HG02610 (cell line): ENCODE data around the gene MEI1.
"Not testable (repeated sequence)": the region's sequence is repeated elsewhere in the genome, so short reads cannot be mapped to it uniquely, and the experiment has no call there.

Experiments
- ATAC-seq: cut with Tn5 transposase; IDR thresholded peaks from one replicate; pipeline ENCODE4 v1.9.1; 2021; ENCODE audit warnings: mild to moderate bottlenecking, moderate library complexity; ENCODE audit not compliant: unreplicated experiment

MEI1 gene, protein sequence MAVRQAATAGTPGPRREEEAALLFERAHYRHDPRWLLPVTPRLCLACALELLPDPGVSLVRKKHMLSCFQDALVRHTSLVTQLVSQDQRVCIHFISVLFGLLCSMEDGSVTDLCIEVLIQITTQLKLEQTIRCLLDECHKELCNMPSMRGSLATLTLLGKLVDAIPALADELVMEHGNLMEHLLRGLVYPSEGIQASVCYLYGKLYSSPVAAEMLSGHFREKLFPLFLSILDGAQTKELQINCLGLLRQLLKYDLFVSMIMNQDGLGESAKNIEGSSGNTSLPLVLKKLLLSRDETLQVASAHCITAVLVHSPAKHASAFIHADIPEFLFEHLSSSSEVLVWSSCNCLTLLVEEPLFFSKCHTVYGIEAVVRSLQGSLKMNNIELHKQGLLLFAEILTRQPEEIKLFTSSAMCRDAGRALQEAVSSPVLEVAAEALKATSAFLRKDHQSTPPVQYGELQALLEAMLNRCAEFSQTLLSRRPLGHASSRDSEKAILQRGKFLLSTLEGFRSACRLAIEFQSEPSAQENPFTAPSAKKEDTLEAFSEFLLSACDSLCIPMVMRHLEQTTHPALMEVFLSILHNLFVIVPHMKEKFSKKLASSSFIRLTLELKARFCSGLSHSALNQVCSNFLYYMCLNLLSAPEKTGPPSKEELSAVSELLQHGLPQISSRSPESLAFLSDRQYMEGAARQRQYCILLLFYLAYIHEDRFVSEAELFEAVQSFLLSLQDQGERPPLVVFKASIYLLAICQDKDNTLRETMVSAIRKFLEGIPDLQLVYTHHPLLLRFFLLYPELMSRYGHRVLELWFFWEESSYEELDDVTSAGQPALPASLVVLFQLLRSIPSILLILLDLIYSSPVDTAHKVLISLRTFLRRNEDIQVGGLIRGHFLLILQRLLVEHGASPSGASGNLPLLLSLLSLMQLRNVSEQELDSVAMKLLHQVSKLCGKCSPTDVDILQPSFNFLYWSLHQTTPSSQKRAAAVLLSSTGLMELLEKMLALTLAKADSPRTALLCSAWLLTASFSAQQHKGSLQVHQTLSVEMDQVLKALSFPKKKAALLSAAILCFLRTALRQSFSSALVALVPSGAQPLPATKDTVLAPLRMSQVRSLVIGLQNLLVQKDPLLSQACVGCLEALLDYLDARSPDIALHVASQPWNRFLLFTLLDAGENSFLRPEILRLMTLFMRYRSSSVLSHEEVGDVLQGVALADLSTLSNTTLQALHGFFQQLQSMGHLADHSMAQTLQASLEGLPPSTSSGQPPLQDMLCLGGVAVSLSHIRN

DNA sequence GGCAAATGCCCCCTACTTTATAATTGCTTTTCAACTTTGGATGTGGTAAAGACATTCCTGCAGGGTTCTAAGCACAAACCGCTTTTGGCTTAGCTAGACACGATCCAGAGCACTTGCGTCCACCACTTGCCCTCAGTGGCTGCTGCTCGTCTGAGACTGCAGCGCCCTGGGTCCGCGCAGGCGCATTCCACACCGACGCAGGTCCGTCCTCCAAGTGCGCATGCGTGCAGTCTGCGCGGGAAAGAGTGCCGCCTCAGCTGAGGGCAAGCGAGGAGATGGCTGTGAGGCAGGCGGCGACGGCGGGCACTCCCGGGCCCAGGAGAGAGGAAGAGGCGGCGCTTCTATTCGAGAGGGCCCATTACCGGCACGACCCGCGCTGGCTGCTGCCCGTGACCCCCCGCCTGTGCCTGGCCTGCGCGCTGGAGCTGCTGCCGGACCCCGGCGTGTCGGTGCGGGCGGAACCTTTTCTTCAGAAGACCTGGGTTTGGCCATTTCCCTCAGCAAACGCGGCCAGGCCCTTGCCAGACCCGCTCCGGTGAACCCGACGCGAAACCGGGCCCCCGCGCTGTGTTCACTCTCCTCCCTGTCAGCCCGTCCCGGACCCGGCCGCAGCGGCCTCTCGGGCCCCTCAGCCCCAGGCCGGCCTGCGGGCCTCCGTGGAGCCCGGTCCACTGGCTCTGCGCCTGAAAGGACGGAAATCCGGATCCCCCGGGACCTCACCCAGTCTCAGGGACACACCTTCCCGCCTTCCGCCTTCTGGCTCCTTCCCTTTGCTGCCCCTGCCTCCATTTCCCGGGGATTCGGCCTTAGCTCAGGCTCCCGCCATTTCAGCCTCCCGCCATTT, at the start of gene MEI1:
Gene MEI1 (plus strand): TSS at position 240 of the 844 bp plus-strand sequence. CDS start 36 bp downstream, at position 276.
- ATAC-seq = no peak

DNA sequence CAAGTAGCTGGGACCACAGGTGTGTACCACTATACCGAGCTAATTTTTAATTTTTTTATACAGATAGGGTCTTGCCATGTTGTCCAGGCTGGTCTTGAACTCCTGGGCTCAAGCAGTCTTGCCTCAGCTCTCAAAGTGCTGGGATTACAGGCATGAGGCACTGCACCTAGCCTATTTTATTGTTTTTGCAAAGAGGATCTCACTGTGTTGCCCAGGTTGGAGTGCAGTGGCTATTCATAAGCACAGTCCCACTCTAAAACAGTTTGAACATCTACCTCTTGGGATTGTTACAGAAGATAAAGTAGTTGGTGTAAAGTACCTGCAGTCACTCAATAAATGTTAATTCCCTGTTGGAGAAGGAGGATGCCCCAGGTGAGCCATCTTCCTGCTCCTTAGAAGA, 49.1 kb upstream of the MEI1 start:
- ATAC-seq = no peak

DNA sequence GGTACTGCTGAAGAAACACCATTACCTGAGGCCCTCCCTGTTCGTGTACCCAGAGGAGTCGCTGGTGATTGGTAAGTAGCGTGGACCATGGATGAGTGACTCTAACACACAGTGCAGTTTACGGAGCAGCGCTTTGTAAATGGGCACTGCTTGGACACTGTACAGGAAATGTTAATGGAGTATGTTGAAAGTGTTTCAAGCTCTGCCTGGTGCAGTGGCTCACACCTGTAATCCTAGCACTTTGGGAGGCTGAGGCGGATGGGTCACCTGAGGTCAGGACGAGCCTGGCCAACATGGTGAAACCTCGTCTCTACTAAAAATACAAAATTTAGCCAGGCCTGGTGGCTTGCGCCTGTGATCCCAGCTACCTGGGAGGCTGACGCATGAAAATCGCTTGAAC, 48.5 kb upstream of the MEI1 start:
- ATAC-seq = no peak

DNA sequence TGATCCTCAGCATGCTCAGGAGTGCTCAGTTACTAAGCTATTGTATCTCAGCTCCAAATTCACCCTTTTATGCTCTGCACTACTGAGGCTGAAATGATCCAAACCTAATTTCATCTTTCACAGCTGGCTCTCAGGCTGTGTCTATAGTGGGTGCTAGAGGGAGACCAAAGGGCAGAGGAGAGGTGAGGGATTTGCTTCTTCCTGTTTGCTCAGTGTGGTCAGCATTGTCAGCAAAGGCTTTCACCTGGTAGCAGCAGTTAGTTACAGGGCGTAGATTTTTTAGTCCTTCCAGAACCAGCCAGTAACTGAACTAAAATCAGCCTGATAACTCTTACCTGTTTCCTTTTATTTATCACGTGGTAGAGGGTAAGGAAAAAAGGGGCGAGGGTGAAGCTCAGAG, 45.0 kb upstream of the MEI1 start:
- ATAC-seq = no peak

DNA sequence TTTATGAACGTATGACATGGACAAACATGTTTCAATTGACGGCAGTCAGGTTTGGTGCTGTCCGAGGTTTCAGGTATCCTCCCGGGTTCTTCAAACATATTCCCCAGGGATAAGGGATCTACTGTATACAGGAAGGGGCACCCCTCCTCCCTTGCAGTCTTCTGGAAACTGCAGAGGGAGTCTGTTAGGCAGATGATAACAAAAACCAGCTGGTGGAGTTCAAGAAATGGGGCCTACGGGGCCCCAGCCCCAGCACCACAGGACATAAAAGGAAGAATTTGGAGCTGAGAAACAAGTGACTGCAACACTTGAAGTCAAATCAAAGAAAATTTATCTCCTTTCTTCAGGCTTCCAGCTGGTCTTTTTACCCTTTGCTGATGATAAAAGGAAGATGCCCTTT, 42.7 kb upstream of the MEI1 start:
- no peak for ATAC-seq

DNA sequence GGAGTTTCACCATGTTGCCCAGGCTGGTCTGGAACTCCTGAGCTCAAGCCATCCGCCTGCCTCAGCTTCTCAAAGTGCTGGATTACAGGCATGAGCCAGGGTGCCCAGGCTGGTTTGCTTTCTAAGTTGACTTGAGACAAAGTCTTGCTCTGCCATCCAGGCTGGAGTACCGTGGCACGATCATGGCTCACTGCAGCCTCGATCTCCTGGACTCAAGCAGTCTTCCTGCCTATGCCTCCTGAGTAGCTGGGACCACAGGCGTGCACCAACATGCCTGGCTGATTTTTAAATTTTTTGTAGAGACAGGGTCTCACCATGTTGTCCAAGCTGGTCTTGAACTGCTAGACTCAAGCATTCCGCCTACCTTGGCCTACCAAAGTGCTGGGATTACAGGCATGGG, 41.6 kb upstream of the MEI1 start:
- ATAC-seq = no peak

DNA sequence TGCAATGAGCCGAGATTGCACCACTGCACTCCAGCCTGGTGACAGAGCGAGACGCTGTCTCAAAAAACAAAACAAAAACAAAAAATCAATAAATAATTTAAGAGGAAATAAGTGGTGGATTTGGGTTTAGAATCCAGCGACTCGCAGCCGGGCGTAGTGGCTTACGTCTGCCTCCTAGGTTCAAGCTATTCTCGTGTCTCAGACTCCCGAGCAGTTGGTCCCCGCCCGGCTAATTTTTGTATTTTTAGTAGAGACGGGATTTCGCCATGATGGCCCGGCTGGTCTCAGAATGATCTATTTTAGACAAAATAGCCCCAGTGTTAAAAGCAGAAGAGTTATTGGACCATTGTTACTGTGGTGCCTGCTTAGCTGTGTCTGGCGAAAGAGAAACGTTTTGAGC, 40.4 kb upstream of the MEI1 start:
- ATAC-seq = no peak

DNA sequence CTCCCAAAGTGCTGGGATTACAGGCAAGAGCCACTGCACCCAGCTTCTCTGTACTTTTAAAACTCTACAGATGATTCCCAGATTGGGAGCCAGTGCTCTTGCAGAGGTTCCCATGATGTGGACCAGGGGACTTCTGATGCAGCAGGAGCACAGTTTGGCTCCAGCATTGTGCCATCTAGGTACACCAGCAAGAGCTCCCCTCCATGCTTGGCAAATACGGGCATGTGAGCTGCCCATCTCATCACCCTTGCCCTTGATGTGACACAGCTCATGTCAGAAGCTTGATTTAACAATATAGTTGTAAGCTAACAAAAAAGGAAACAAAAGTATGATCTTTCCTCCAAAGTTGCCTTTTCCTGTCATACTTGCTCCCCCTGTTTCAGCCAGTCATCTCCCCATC, 39.4 kb upstream of the MEI1 start:
- ATAC-seq = no peak

DNA sequence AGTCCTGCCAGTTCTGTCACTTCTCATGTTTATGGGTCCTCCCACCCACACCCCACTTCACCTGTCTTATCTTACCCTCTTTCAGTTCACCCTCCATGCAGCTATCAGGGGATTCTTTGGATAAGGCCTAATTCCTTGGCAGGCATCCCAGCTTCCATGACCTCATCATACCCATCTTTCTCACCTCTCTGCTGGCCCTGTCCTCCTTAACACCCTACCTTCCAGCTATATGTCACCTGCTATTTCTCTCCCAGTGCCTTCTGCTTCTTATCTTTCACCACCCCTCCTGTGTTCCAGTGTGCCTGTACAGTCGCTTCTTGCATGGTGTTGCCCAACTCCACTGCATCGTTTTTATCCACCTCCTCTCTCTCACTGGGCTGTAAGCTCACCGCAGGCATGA, 38.9 kb upstream of the MEI1 start:
- no peak for ATAC-seq

DNA sequence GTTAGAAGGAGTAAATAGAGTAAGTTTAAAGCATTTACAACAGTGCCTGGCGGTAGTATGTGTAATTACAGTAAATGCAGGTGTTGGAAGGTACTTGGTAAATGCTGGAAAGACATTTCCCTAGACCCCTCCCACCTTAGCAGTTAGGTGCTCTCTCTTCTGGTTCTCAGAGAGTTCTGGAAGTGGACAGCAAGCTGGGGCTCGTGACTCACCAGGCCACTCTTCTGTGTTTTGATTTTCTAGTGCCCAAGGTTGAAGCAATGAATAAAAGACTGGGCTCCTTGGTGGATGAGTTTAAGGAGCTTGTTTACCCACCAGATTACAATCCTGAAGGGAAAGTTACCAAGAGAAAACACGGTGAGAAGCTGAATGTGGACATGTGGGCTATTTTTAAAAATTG, 38.2 kb upstream of the MEI1 start:
- no peak for ATAC-seq

DNA sequence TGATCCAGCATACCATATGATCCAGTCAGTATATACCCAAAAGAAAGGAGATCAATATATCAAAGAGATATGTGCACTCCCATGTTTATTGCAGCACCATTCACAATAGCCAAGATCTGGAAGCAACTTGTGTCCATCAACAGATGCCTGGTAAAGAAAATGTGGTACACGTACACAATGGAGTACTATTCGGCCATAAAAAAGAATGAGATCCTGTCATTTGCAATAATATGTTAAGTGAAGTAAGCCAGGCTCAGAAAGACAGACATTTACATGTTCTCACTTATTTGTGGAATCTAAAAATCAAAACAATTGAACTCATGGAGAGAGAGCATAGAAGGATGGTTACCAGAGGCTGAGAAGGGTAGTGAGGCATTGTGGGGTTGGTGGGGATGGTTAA, 37.6 kb upstream of the MEI1 start:
- no peak for ATAC-seq

DNA sequence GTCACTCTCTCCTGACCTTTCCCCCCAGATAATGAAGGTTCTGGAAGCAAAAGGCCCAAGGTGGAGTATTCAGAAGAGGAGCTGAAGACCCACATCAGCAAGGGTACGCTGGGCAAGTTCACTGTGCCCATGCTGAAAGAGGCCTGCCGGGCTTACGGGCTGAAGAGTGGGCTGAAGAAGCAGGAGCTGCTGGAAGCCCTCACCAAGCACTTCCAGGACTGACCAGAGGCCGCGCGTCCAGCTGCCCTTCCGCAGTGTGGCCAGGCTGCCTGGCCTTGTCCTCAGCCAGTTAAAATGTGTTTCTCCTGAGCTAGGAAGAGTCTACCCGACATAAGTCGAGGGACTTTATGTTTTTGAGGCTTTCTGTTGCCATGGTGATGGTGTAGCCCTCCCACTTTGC, 35.7 kb upstream of the MEI1 start:
- ATAC-seq = not testable (repeated sequence)

DNA sequence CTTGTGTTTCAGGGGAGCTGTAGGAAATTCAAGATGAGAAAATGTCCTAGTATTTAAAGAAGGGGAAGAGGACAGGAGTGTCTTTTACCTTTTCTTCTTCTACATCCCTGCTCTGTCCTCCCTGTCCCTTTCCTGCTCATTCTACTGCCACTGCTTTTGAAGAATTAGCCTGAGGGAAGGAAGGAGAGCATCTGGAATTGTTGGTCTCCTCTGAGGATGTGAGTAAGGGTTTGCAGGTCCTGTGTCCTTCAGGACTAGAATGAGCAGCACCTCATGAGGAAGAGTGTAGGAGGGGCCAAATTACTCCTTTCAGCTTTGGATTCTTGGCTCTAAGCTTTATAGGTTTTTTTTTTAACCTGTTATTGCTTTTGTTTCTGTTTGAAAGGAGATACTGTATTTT, 34.8 kb upstream of the MEI1 start:
- ATAC-seq = no peak

DNA sequence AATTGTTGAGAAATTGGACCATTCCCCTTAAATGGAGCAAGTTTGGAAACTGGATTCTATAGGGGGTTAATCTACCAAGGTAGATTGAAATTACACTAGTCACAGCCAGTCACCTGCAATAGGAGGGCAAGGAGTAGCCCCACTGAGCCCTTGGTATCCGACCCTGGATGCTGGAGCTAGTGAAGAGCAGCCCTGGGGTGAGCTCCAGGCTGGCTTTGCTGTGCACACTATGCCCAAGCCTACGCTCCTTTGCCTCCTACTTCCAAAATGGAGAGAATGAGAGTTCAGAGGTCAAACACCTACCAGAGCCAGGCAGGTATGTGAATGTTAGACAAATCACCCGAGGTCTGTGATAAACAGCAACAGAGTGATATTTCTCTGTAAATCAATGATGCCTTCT, 34.4 kb upstream of the MEI1 start:
- ATAC-seq = no peak

DNA sequence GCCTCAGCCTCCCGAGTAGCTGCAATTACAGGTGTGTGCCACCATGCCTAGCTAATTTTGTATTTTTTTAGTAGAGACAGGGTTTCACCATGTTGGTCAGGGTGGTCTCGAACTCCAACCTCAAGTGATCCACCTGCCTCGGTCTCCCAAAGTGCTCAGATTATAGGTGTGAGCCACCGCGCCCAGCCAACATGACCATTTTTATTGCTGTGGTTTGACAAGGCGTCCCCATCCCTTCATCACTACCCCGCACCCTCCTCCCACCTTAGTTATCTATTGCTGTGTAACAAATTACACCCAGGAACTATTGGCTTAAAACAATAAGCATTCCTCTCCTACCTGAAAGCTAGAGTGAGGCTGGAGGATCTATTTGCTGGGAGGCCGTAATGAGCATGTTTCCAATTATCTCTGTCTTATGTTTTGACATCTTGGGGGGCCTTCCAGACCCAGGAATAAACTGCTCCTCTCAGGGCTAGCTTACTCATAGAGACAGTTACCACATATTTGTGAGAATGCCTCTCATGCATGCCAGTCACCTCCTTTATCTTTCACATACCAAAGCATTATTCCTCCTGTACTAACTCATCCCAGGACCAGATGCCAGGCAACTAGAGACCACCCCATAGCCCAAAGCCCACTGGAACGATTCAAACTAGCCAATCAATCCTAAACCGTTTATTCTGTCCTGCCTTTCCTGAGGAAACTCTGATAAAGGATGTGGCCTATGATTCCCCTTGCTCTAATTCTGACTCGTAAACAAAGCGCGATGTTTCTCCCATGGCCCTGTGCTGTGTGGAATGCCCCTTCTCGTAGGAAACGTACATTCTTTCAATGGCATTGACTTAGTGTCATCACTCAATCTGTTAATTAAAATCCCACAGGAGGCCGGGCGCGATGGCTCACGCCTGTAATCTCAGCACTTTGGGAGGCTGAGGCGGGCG, 30.1 kb upstream of the MEI1 start:
- ATAC-seq = no peak

DNA sequence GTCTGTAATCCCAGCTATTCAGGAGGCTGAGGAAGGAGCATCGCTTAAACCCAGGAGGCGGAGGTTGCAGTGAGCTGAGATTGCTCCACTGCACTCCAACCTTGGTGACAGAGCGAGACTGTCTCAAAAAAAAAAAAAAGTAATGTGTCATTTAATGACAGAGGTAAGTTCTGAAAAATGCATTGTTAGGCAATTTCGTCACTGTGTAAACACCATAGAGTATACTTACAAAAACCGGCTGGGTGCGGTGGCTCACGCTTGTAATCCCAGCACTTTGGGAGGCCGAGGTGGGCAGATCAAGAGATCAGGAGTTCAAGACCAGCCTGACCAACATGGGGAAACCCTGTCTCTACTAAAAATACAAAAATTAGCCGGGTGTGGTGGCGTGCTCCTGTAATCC, 27.2 kb upstream of the MEI1 start:
- not testable (repeated sequence) for ATAC-seq

DNA sequence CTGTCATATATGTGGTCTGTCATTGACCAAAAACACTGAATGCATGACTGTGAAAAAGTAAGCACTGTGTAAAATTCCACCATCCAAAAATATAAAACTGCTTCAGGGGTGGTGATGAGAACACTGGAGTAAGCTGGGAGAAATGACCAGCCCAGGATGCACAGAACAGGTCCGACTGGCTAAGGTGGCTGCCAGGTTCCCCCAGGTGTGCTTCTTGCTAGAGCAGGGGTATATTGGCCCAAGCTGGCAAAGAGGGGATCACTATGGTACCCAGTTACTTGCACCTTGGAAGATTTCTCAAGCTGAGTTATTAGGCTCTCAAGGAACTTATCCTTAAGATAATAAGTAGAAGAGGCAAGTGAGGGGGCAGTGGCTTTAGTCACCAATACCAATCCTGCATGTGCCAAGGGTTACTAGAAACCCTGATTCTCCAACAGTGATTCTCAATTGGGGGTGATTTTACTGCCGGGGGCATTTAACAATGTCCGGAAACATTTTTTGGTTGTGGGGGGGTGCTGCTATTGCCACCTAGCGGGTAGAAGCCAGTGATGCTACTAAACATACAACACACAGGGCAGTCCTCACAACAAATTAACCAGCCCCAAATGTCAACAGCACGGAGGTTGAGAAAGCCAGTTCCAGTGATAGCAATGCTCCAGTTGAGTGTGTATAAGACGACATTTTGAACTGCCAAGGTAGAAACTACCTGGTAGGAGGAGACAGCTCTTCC, 26.4 kb upstream of the MEI1 start:
- ATAC-seq = no peak

DNA sequence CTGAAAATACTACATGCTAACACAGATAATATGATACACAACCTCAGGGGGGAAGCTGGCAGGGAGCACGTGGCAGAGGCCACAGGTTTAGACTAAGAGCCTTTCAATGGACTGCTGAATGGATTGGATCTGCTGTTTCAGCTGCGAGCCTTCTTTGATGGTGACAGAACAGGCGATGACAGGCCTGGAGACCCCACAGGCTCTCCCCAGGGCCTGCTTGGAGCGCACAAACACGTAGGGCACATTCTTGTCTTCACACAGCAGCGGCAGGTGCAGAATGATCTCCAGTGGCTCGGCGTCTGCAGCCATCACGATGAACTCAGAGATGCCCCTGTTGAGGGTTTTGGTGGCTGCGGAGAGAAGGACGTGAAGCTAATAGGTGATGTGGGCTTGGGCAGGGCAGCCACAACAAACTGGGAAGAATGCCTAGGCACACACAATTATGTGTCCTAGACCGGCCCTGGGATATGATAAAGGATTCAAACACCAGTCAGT, 24.4 kb upstream of the MEI1 start:
- ATAC-seq = no peak
